IMR-90 (cell line): ENCODE results near the gene GPLD1.

Source experiments
- BHLHE40 ChIP-seq: fragments of 150-350 bp; IDR thresholded peaks from 2 replicates; pipeline ENCODE4 v1.6.1; 2016; ENCODE audit warnings: mild to moderate bottlenecking, low read depth, low read length
- CEBPB ChIP-seq: IDR thresholded peaks from 2 replicates; pipeline ENCODE4 v1.6.1; 2012; ENCODE audit warnings: low read depth, low read length, improper control_type of control experiment
- CTCF ChIP-seq: conservative IDR thresholded peaks from 2 replicates; pipeline ENCODE4 v1.5.1; 2012; ENCODE audit warnings: mild to moderate bottlenecking, low read depth, low read length, improper control_type of control experiment
- ELK1 ChIP-seq: fragments of 150-350 bp; IDR thresholded peaks from 2 replicates; pipeline ENCODE4 v1.6.1; 2016; ENCODE audit warnings: low read depth, mild to moderate bottlenecking, low read length, moderate library complexity, borderline replicate concordance
- FOS ChIP-seq: fragments of 150-350 bp; IDR thresholded peaks from 2 replicates; pipeline ENCODE4 v1.6.1; 2016; ENCODE audit warnings: low read depth, low read length
- MAFK ChIP-seq: IDR thresholded peaks from 2 replicates; pipeline ENCODE4 v1.6.1; 2012; ENCODE audit warnings: low read depth, low read length, improper control_type of control experiment
- MXI1 ChIP-seq: IDR thresholded peaks from 2 replicates; pipeline ENCODE4 v1.6.1; 2012; ENCODE audit warnings: low read depth, mild to moderate bottlenecking, low read length, moderate library complexity, borderline replicate concordance
- NFE2L2 ChIP-seq: fragments of 150-350 bp; IDR thresholded peaks from 2 replicates; pipeline ENCODE4 v1.6.1; 2016; ENCODE audit warnings: low read depth, mild to moderate bottlenecking, low read length
- POLR2A ChIP-seq: IDR thresholded peaks from 2 replicates; pipeline ENCODE4 v1.6.1; 2012; ENCODE audit warnings: mild to moderate bottlenecking, low read depth, low read length
- RCOR1 ChIP-seq: IDR thresholded peaks from 2 replicates; pipeline ENCODE4 v1.6.1; 2012; ENCODE audit warnings: mild to moderate bottlenecking, low read length, improper control_type of control experiment; ENCODE audit not compliant: insufficient replicate concordance
- RFX5 ChIP-seq: IDR thresholded peaks from 2 replicates; pipeline ENCODE4 v1.8.0; 2012; ENCODE audit warnings: low read depth, mild to moderate bottlenecking, low read length, moderate library complexity
- SMC3 ChIP-seq: fragments of 150-350 bp; IDR thresholded peaks from 2 replicates; pipeline ENCODE4 v1.6.1; 2016; ENCODE audit warnings: low read depth, mild to moderate bottlenecking, antibody characterized with exemption, low read length, moderate library complexity
- TF ChIP-seq, protein P1 (sequence below): fragments of 150-350 bp; IDR thresholded peaks from 2 replicates; pipeline ENCODE4 v1.6.1; 2017; ENCODE audit warnings: mild to moderate bottlenecking, antibody characterized with exemption, low read length, low read depth

- TF ChIP-seq ELK1 (no peak), RFX5 (no peak), CTCF (no peak), SMC3 (no peak), FOS (no peak), MAFK (no peak), MXI1 (no peak), POLR2A (no peak), CEBPB (no peak), BHLHE40 (no peak), RCOR1 (no peak), NFE2L2 (no peak)
- TF ChIP-seq, protein P1, sequence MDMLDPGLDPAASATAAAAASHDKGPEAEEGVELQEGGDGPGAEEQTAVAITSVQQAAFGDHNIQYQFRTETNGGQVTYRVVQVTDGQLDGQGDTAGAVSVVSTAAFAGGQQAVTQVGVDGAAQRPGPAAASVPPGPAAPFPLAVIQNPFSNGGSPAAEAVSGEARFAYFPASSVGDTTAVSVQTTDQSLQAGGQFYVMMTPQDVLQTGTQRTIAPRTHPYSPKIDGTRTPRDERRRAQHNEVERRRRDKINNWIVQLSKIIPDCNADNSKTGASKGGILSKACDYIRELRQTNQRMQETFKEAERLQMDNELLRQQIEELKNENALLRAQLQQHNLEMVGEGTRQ = no peak
Measured at GRCh38 chr6:24489470-24489869, at the start of gene GPLD1.
